AG04449 (cell line): Measurements from ENCODE around the gene LTN1.
"Not testable (repeated sequence)": the region's sequence is repeated elsewhere in the genome, so short reads cannot be mapped to it uniquely, and the experiment has no call there.

Experiments
- CTCF ChIA-PET: fragments of 350-600 bp; formaldehyde crosslinking; extraction: SDS; loops from one replicate; lab custom pipeline; 2021; ENCODE audit warnings: antibody characterized with exemption; lab: Yijun Ruan, JAX
- POLR2A ChIA-PET: fragments of 400-600, 350-600 bp; formaldehyde crosslinking; extraction: SDS; loops from one replicate; lab custom pipeline; 2020; ENCODE audit warnings: antibody characterized with exemption, inconsistent platforms; lab: Yijun Ruan, JAX
- DNase-seq: peaks from one replicate; pipeline ENCODE4 v3.0.0-alpha.2; 2010; ENCODE audit warnings: low read depth, low spot score
- H3K4me3 ChIP-seq: 2 replicates; pipeline ENCODE4 v1.5.1; 2011; ENCODE audit warnings: low read depth, mild to moderate bottlenecking, control low read depth, low read length
- CTCF ChIP-seq: IDR thresholded peaks from one replicate; pipeline ENCODE4 v1.5.1; 2011; ENCODE audit warnings: mild to moderate bottlenecking, moderate library complexity, low read length, control low read depth, inconsistent platforms; ENCODE audit not compliant: insufficient read depth; ENCODE audit errors: missing control alignments

The LTN1 gene

GRCh38 chr21:29025328-29025713, 32.6 kb upstream of the LTN1 start:
- TF ChIP-seq CTCF: no peak
- CTCF ChIA-PET: interaction anchor here (1.6 kb wide), 1 partner anchor 14 kb away, joined by 7 read pairs; no protein-coding TSS in a partner anchor
- POLR2A ChIA-PET: interaction anchor here (1.0 to 2.8 kb wide), 4 partner anchors 20 to 48 kb away, joined by 3 to 15 read pairs (median 9); partner anchors contain the start of genes CCT8 and LTN1
- peak overlapping the region; percentile 94 for H3K4me3 ChIP-seq
- no peak for DNase-seq

- TF ChIP-seq CTCF: peak; percentile 18
- POLR2A ChIA-PET: interaction anchor here (1.0 to 2.8 kb wide), 4 partner anchors 19 to 48 kb away, joined by 3 to 15 read pairs (median 9); partner anchors contain the start of genes CCT8 and LTN1
- H3K4me3 ChIP-seq: peak within 1 kb of the TSS; percentile 94
- CTCF ChIA-PET: interaction anchor here (1.6 kb wide), 1 partner anchor 15 kb away, joined by 7 read pairs; no protein-coding TSS in a partner anchor
- peak; percentile 98 for DNase-seq
Measured at GRCh38 chr21:29024474-29025327, 32.0 kb upstream of the LTN1 start, which contains the start of gene USP16. USP16 (plus strand) TSS chr21:29024668; CDS start chr21:29027914, 3,246 bp downstream.

- POLR2A ChIA-PET: no interaction called here
- CTCF ChIA-PET: no interaction called here
- DNase-seq: no peak
Measured at GRCh38 chr21:29022166-29022565, 29.5 kb upstream of the LTN1 start.

GRCh38 chr21:29018540-29018939, 25.9 kb upstream of the LTN1 start:
- TF ChIP-seq CTCF: no peak
- peak overlapping the region; percentile 89 for H3K4me3 ChIP-seq
- POLR2A ChIA-PET: interaction anchor here (0.5 to 1.1 kb wide), 5 partner anchors 8 to 324 kb away, joined by 3 to 9 read pairs (median 3); no protein-coding TSS in a partner anchor
- CTCF ChIA-PET: interaction anchor here (0.9 to 1.5 kb wide), 2 partner anchors 15 to 21 kb away, joined by 3 read pairs; no protein-coding TSS in a partner anchor
- no peak for DNase-seq

More at GRCh38 chr21:29022166-29022565, 29.5 kb upstream of the LTN1 start:
- H3K4me3 ChIP-seq: no peak overlapping the region
- TF ChIP-seq CTCF: no peak

GRCh38 chr21:29017639-29018237, 25.1 kb upstream of the LTN1 start:
- DNase-seq: no peak
- CTCF ChIA-PET: interaction anchor here (0.9 kb wide), 1 partner anchor 22 kb away, joined by 3 read pairs; no protein-coding TSS in a partner anchor
- TF ChIP-seq CTCF: no peak
- peak overlapping the region; percentile 89 for H3K4me3 ChIP-seq
- POLR2A ChIA-PET: interaction anchor here (0.7 kb wide), 1 partner anchor 15 kb away, joined by 4 read pairs; no protein-coding TSS in a partner anchor

GRCh38 chr21:29011236-29011635, 18.6 kb upstream of the LTN1 start:
- H3K4me3 ChIP-seq, POLR2A ChIA-PET, CTCF ChIA-PET, DNase-seq: not testable (repeated sequence)
